Activated naive CD4-positive, alpha-beta T cell treated with anti-CD3 and anti-CD28 coated beads, Interleukin-2, amount 10 ng/mL, durations not matched to agents 7 days and 5 days (primary cell): ENCODE data around the gene CXCR3.
"Not testable (repeated sequence)": the region's sequence is repeated elsewhere in the genome, so short reads cannot be mapped to it uniquely, and the experiment has no call there.

Experiments
- CTCF ChIA-PET: fragments of 350-600 bp; sonication (Branson Sonifier 250); formaldehyde crosslinking; loops from one replicate; lab custom pipeline; 2021; ENCODE audit warnings: antibody characterized with exemption; lab: Charles Lee
- DNase-seq: peaks from one replicate; pipeline ENCODE4 v3.0.0-alpha.2; 2020
- H3K27ac Mint-ChIP-seq: one replicate; pipeline ENCODE4 v1.8.0; 2021; ENCODE audit warnings: mild to moderate bottlenecking, moderate library complexity, mixed read lengths
- H3K27me3 Mint-ChIP-seq: one replicate; pipeline ENCODE4 v1.8.0; 2021; ENCODE audit warnings: mild to moderate bottlenecking, mixed read lengths
- H3K36me3 Mint-ChIP-seq: one replicate; pipeline ENCODE4 v1.8.0; 2021; ENCODE audit warnings: mixed read lengths
- H3K4me1 Mint-ChIP-seq: one replicate; pipeline ENCODE4 v1.8.0; 2021; ENCODE audit warnings: mixed read lengths
- H3K4me3 Mint-ChIP-seq: one replicate; pipeline ENCODE4 v1.8.0; 2021; ENCODE audit warnings: mild to moderate bottlenecking, moderate library complexity, mixed read lengths
- H3K9me3 Mint-ChIP-seq: one replicate; pipeline ENCODE4 v1.8.0; 2021; ENCODE audit warnings: mixed read lengths

CXCR3 gene

DNA sequence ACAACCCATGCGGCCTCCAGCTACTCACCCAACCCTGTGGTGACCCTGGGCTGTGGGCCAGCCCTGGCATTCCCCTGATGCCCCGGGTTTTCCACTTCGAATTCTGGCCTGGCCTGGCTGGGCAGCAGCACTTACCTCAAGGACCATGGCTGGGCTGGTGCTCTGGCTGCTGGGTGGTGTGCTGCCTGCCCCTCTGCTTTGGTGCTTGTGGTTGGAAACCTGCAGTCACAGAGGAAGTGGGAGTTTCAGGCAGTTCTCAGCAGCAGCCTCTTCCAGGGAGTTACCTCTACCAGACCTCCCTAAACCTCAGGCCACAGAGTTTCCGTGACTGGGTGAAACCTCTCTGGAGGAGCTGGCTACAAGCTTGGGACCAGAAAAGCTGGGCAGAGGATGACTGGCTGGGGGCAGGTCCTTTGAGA, at the start of gene CXCR3:
Gene CXCR3, minus strand, starts transcription at position 209 of the 419 bp plus-strand sequence. Its CDS starts 62 bp downstream, at position 147.
- Mint-ChIP-seq H3K27ac (peak within 1 kb of the TSS; percentile 90), H3K36me3 (peaks cover 44% of the 10 kb centered on the region), H3K4me3 (peak within 1 kb of the TSS; percentile 89), H3K4me1 (peaks cover 90% of the 10 kb centered on the region), H3K9me3 (no peaks in the 10 kb centered on the region), H3K27me3 (no peaks in the 10 kb centered on the region)
- CTCF ChIA-PET = no interaction called here
- DNase-seq = peak; percentile 75

DNA sequence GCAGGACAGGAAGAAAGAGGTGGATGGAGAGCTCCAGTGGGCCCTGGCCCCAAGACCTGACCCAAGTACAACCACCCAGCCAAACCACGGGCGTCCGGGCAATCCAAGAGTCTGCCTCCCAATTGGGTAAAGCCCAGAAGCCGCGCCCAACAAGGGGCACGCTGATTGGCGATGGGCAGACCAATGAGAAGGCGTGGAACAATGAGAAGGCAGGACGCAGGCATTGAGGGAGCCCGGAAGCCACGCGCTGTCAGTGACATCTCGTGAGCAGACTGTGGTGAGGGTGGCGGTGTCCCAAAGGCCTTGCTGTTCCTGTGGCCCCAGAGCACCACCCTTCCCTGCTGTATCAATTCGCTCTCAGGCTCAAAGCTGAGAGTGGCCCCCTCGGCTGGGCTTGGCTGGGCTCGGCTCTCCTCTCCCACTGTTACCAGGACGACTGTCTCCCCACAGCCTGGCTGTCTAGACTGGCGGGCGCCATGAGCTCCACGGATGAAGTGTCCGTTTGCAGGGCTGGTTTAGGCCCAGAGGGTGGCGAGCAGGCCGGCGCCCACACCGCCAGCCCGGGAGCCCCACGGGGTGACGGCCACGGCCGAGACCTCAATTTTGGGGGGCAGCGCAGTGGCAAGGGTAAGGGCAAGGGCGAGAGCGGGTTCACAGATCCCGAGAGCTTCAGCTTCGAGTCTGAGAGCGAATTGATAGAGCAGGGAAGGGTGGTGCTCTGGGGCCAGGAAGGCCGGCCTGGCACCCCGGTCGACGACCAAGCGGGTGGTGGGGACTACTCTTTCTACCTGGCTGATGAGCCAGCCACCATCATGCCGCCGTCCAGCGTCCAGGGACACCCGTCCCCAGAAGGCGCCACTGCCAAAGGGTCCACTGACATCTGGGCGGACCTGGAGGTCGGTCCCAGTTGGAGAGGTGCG, 49.3 kb upstream of the CXCR3 start, which contains the start of gene LOC101059915:
Gene LOC101059915, plus strand, starts transcription at position 219 of the 920 bp plus-strand sequence.
- H3K9me3 Mint-ChIP-seq = no peaks in the 10 kb centered on the region
- no peak for DNase-seq
- H3K4me3 Mint-ChIP-seq = no peak within 1 kb of the TSS
- no peaks in the 10 kb centered on the region for H3K36me3 Mint-ChIP-seq
- CTCF ChIA-PET = no interaction called here
- peaks cover 35% of the 10 kb centered on the region for H3K4me1 Mint-ChIP-seq
- no peak within 1 kb of the TSS for H3K27ac Mint-ChIP-seq
- peaks cover 43% of the 10 kb centered on the region for H3K27me3 Mint-ChIP-seq

GRCh38 chrX:71666240-71667223, 48.2 kb upstream of the CXCR3 start:
- no peaks in the 10 kb centered on the region for H3K36me3 Mint-ChIP-seq
- no peak overlapping the region for H3K27ac Mint-ChIP-seq
- no peak for DNase-seq
- peaks cover 36% of the 10 kb centered on the region for H3K4me1 Mint-ChIP-seq
- H3K9me3 Mint-ChIP-seq = no peaks in the 10 kb centered on the region
- no peak overlapping the region for H3K4me3 Mint-ChIP-seq
- CTCF ChIA-PET = no interaction called here
- peaks cover 33% of the 10 kb centered on the region for H3K27me3 Mint-ChIP-seq

DNA sequence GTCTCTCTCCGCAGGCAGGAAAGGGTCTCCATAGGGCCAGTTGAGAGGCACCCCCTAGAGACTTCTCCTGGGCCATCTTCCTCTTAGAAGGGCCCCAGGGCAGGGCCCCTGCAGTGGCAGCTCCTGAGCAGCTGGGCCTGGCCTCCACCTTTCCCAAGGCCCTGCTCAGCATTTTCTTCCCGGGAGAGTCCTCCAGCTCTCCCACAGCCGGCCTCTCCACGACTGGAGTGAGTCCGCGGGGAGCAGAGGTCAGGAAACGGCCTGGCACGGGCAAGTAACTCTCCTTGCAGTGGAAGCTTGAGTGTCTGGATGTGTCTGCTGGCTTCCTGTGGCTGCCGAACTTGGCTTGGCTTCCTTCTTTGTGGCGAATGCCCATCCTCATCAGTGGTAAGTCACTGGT, 47.4 kb upstream of the CXCR3 start:
- Mint-ChIP-seq H3K27ac (no peak overlapping the region), H3K4me1 (peaks cover 28% of the 10 kb centered on the region), H3K27me3 (peaks cover 35% of the 10 kb centered on the region), H3K36me3 (no peaks in the 10 kb centered on the region), H3K4me3 (no peak overlapping the region), H3K9me3 (no peaks in the 10 kb centered on the region)
- CTCF ChIA-PET = no interaction called here
- DNase-seq = no peak

- Mint-ChIP-seq H3K4me1 (peaks cover 22% of the 10 kb centered on the region), H3K27ac (no peak overlapping the region), H3K9me3 (no peaks in the 10 kb centered on the region), H3K36me3 (no peaks in the 10 kb centered on the region), H3K27me3 (peaks cover 36% of the 10 kb centered on the region), H3K4me3 (no peak overlapping the region)
- CTCF ChIA-PET = interaction anchor here (0.9 to 1.0 kb wide), 2 partner anchors 135 to 695 kb away, joined by 3 read pairs; no protein-coding TSS in a partner anchor
- DNase-seq = no peak
Observed at GRCh38 chrX:71664889-71665491, 46.7 kb upstream of the CXCR3 start.

DNA sequence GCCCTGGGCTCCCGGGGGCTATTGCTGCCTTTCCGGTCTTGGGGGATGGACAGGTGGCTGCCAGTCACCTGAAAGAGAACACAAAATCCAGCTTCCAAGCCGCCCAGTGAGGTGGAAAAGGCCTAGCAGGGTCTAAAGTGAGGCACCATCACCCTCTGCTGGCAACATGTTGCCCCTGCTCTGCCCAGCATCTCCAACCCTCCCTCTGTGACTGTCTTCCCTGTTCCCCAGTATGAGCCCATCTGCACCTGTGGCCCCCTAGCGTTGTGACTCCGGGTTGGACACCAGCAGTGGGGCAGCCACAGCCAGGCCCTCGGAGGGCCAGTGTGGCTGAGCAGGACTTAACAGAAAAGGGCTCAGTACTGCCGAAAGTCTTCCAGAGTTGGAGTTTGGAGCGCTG, 45.9 kb upstream of the CXCR3 start:
- H3K27me3 Mint-ChIP-seq = peaks cover 31% of the 10 kb centered on the region
- not testable (repeated sequence) for DNase-seq, H3K36me3 Mint-ChIP-seq, H3K4me3 Mint-ChIP-seq, H3K9me3 Mint-ChIP-seq, H3K27ac Mint-ChIP-seq
- peaks cover 21% of the 10 kb centered on the region for H3K4me1 Mint-ChIP-seq
- CTCF ChIA-PET = interaction anchor here (1.0 kb wide), 1 partner anchor 694 kb away, joined by 3 read pairs; no protein-coding TSS in a partner anchor

DNA sequence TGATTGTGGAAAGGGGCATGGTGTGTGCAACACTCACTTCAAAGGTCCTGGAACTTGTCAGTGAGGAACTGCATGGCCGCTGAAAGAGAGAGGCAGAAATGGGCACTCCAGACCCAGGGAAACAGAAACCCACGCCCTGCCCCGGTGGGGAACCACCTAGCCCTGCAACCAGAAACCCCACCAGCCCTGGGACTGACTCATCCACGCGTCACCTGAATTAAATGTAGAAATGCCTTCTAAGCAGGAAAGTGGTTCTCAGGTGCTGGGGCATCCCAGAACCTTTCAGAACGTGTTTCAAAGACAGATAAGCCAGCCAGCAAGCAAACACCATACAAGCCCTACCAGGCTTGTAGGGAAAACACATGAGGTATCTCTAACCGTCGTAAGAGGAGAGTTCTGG, 44.9 kb upstream of the CXCR3 start:
- peak overlapping the region; percentile 33 for H3K27ac Mint-ChIP-seq
- peaks cover 21% of the 10 kb centered on the region for H3K4me1 Mint-ChIP-seq
- CTCF ChIA-PET, H3K4me3 Mint-ChIP-seq, H3K36me3 Mint-ChIP-seq, H3K9me3 Mint-ChIP-seq: not testable (repeated sequence)
- peak; percentile 50 for DNase-seq
- H3K27me3 Mint-ChIP-seq = peaks cover 29% of the 10 kb centered on the region

- peak; percentile 30 for DNase-seq
- Mint-ChIP-seq H3K27me3 (peaks cover 30% of the 10 kb centered on the region), H3K4me3 (peak overlapping the region; percentile 21), H3K27ac (peak overlapping the region; percentile 19), H3K4me1 (peaks cover 21% of the 10 kb centered on the region)
- H3K36me3 Mint-ChIP-seq, H3K9me3 Mint-ChIP-seq, CTCF ChIA-PET: not testable (repeated sequence)
Observed at GRCh38 chrX:71662654-71663053, 44.3 kb upstream of the CXCR3 start.

DNA sequence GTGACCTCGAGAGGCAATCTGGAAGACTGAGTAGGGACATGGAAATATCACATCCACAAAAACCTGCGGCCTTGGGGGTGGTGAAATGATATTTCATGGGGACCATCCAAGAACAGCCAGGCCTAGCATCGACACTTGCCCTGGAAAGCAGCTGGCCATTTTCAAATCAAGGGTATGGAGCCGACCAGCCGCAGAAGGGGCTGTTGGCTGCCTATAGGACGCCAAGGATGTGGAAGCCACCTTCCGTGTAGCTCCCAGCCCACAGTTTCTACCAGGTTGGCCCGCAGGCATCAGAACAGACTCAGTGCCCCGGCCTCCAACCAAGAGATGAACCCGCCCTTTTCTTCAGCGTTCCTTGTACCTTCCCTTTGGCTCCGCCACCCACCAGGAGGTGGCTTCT, 43.6 kb upstream of the CXCR3 start:
- H3K27ac Mint-ChIP-seq = no peak overlapping the region
- H3K4me1 Mint-ChIP-seq = peaks cover 26% of the 10 kb centered on the region
- peaks cover 36% of the 10 kb centered on the region for H3K27me3 Mint-ChIP-seq
- no peaks in the 10 kb centered on the region for H3K36me3 Mint-ChIP-seq
- no peak overlapping the region for H3K4me3 Mint-ChIP-seq
- DNase-seq = no peak
- H3K9me3 Mint-ChIP-seq = no peaks in the 10 kb centered on the region
- CTCF ChIA-PET = no interaction called here

GRCh38 chrX:71660562-71661416, 42.5 kb upstream of the CXCR3 start:
- H3K27ac Mint-ChIP-seq = no peak overlapping the region
- H3K4me1 Mint-ChIP-seq = peaks cover 30% of the 10 kb centered on the region
- CTCF ChIA-PET = no interaction called here
- H3K36me3 Mint-ChIP-seq = no peaks in the 10 kb centered on the region
- peaks cover 42% of the 10 kb centered on the region for H3K27me3 Mint-ChIP-seq
- DNase-seq = no peak
- H3K9me3 Mint-ChIP-seq = no peaks in the 10 kb centered on the region
- no peak overlapping the region for H3K4me3 Mint-ChIP-seq

- Mint-ChIP-seq H3K9me3 (no peaks in the 10 kb centered on the region), H3K4me1 (peaks cover 30% of the 10 kb centered on the region), H3K4me3 (no peak overlapping the region), H3K27me3 (peaks cover 40% of the 10 kb centered on the region), H3K36me3 (no peaks in the 10 kb centered on the region), H3K27ac (no peak overlapping the region)
- no peak for DNase-seq
- CTCF ChIA-PET = no interaction called here
Observed at GRCh38 chrX:71659959-71660358, 41.6 kb upstream of the CXCR3 start.

DNA sequence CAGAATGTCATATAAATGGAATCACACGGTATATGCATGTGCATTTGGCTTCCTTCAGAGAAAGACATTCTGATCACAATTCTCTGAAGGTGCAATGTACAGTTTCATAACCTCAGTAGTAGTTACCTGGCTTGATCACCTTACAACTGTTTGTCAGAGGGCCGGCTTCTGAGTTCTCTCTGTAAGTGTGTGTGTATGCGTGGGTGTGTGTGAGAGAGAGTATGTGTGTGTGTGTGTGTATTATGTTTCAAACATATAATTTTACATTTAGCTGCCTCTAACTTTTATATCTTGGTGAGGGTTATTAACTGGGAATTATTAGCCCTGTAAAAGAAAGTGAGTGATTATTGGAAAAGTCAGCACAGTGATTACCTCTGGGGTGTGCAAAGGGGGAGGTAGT, 41.0 kb upstream of the CXCR3 start:
- Mint-ChIP-seq H3K27me3 (peaks cover 37% of the 10 kb centered on the region), H3K4me1 (peaks cover 30% of the 10 kb centered on the region), H3K36me3 (no peaks in the 10 kb centered on the region), H3K9me3 (no peaks in the 10 kb centered on the region), H3K27ac (no peak overlapping the region), H3K4me3 (no peak overlapping the region)
- CTCF ChIA-PET = no interaction called here
- no peak for DNase-seq

- Mint-ChIP-seq H3K4me1 (peaks cover 16% of the 10 kb centered on the region), H3K4me3 (no peak overlapping the region), H3K27ac (no peak overlapping the region), H3K27me3 (peaks cover 37% of the 10 kb centered on the region), H3K36me3 (no peaks in the 10 kb centered on the region), H3K9me3 (no peaks in the 10 kb centered on the region)
- no peak for DNase-seq
- CTCF ChIA-PET = no interaction called here
Observed at GRCh38 chrX:71657267-71657666, 39.0 kb upstream of the CXCR3 start.
